NT2/D1 (cell line): ENCODE results near the gene GALNT12.

Experiments
- YY1 ChIP-seq: IDR thresholded peaks from 2 replicates; pipeline ENCODE4 v1.6.1; 2011; ENCODE audit not compliant: insufficient read length, insufficient read depth
- ZNF274 ChIP-seq: IDR thresholded peaks from 2 replicates; pipeline ENCODE4 v1.6.1; 2011; ENCODE audit warnings: mild to moderate bottlenecking, low read depth, low read length

DNA sequence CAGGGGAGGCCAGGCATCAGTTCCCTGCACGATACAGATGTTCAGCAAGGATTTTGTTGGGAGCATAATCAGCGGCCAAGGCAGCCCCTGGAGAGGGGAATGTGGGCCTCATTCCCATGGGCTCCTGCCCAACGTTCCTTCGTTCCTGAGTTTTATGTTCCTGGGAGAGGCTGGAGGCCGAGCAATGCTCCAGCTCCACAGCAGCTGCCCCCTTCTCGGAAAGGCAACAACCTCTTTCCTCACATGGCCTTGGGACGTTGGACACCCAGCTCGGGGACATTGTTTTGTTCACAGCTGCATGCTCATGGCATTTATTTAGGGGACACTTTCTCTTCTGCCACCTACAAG lies 72.5 kb downstream of the GALNT12 start:
- TF ChIP-seq YY1 = no peak
- no peak for TF ChIP-seq ZNF274
